H1 (cell line): ENCODE data around the gene ARL3. TPM values are rescaled to one million over a fixed set of nuclear protein-coding genes. Genes with fewer than 3 reads are reported as not detected.

ENCODE experiments used
- CBX5 ChIP-seq: fragments of 300-800, 300-1000 bp; sonication (generic); IDR thresholded peaks from 2 replicates; pipeline ENCODE4 v1.7.1; 2016; ENCODE audit warnings: antibody characterized with exemption, low read length, low read depth
- CEBPB ChIP-seq: IDR thresholded peaks from 2 replicates; pipeline ENCODE4 v1.6.1; 2012; ENCODE audit warnings: low read depth, low read length
- KDM4A ChIP-seq: IDR thresholded peaks from one replicate; pipeline ENCODE4 v1.7.1; 2012; ENCODE audit warnings: low read depth, mild to moderate bottlenecking, moderate library complexity, low read length, inconsistent platforms; ENCODE audit not compliant: severe bottlenecking
- POU5F1 ChIP-seq: IDR thresholded peaks from 2 replicates; pipeline ENCODE4 v1.6.1; 2011; ENCODE audit warnings: low read depth, mild to moderate bottlenecking, low read length, moderate library complexity
- SIX5 ChIP-seq: IDR thresholded peaks from 2 replicates; pipeline ENCODE4 v1.6.1; 2011; ENCODE audit warnings: mild to moderate bottlenecking, low read depth, low read length
- TAF1 ChIP-seq: IDR thresholded peaks from 2 replicates; pipeline ENCODE4 v1.6.1; 2011; ENCODE audit warnings: mild to moderate bottlenecking, low read depth, low read length
- polyA plus RNA-seq, 7 experiments: library from polyadenylated mRNA; depleted of rRNA in 3 of 7; stranded (reverse) in 5 of 7; unstranded in 2 of 7; fragments of >200 nt in 5 of 7; fragments of 200-250 nt in 2 of 7; gene quantifications; 1 replicate in 5 of 7; 2 replicates in 1 of 7; 4 replicates in 1 of 7; pipeline versions ENCODE4 v1.2.1 to v1.2.3, GENCODE V29; 2011 to 2013; ENCODE audit warnings: missing spikeins in 2 of 7, mixed read lengths in 2 of 7
- total RNA-seq: library from RNA; stranded (reverse); fragmentation: NEBNext Ultra II Directional; extraction: Animal tissue kit (Norgen Biotek cat#: 25700); gene quantifications from 2 replicates; pipeline ENCODE4 v1.2.1, GENCODE V29; 2021
- TF ChIP-seq, protein P1 (sequence below): fragments of 300-600 bp; sonication (generic); IDR thresholded peaks from 2 replicates; pipeline ENCODE4 v1.7.1; 2012; ENCODE audit warnings: low read length, moderate library complexity, mild to moderate bottlenecking, inconsistent platforms; ENCODE audit not compliant: insufficient replicate concordance
- TF ChIP-seq, protein P2 (sequence below), 3 experiments: IDR thresholded peaks; 1 replicate in 2 of 3; 2 replicates in 1 of 3; pipeline versions ENCODE4 v1.5.1 to v1.6.1; 2011; ENCODE audit warnings: low read length in 3 of 3, mild to moderate bottlenecking in 3 of 3, inconsistent platforms in 2 of 3, low read depth in 1 of 3, moderate library complexity in 1 of 3; ENCODE audit not compliant: insufficient read depth in 1 of 3; ENCODE audit errors: control extremely low read depth in 1 of 3

The ARL3 gene
- total and polyA plus RNA-seq, 2 of the 8 experiments (the other 6 are each of a cell fraction or from before 2014, with no cell fraction given) = 8.8 to 16.2 TPM

GRCh38 chr10:102743588-102744373 lies 29.6 kb upstream of the ARL3 start, which contains the start of gene WBP1L (continued):
- TF ChIP-seq, protein P1, sequence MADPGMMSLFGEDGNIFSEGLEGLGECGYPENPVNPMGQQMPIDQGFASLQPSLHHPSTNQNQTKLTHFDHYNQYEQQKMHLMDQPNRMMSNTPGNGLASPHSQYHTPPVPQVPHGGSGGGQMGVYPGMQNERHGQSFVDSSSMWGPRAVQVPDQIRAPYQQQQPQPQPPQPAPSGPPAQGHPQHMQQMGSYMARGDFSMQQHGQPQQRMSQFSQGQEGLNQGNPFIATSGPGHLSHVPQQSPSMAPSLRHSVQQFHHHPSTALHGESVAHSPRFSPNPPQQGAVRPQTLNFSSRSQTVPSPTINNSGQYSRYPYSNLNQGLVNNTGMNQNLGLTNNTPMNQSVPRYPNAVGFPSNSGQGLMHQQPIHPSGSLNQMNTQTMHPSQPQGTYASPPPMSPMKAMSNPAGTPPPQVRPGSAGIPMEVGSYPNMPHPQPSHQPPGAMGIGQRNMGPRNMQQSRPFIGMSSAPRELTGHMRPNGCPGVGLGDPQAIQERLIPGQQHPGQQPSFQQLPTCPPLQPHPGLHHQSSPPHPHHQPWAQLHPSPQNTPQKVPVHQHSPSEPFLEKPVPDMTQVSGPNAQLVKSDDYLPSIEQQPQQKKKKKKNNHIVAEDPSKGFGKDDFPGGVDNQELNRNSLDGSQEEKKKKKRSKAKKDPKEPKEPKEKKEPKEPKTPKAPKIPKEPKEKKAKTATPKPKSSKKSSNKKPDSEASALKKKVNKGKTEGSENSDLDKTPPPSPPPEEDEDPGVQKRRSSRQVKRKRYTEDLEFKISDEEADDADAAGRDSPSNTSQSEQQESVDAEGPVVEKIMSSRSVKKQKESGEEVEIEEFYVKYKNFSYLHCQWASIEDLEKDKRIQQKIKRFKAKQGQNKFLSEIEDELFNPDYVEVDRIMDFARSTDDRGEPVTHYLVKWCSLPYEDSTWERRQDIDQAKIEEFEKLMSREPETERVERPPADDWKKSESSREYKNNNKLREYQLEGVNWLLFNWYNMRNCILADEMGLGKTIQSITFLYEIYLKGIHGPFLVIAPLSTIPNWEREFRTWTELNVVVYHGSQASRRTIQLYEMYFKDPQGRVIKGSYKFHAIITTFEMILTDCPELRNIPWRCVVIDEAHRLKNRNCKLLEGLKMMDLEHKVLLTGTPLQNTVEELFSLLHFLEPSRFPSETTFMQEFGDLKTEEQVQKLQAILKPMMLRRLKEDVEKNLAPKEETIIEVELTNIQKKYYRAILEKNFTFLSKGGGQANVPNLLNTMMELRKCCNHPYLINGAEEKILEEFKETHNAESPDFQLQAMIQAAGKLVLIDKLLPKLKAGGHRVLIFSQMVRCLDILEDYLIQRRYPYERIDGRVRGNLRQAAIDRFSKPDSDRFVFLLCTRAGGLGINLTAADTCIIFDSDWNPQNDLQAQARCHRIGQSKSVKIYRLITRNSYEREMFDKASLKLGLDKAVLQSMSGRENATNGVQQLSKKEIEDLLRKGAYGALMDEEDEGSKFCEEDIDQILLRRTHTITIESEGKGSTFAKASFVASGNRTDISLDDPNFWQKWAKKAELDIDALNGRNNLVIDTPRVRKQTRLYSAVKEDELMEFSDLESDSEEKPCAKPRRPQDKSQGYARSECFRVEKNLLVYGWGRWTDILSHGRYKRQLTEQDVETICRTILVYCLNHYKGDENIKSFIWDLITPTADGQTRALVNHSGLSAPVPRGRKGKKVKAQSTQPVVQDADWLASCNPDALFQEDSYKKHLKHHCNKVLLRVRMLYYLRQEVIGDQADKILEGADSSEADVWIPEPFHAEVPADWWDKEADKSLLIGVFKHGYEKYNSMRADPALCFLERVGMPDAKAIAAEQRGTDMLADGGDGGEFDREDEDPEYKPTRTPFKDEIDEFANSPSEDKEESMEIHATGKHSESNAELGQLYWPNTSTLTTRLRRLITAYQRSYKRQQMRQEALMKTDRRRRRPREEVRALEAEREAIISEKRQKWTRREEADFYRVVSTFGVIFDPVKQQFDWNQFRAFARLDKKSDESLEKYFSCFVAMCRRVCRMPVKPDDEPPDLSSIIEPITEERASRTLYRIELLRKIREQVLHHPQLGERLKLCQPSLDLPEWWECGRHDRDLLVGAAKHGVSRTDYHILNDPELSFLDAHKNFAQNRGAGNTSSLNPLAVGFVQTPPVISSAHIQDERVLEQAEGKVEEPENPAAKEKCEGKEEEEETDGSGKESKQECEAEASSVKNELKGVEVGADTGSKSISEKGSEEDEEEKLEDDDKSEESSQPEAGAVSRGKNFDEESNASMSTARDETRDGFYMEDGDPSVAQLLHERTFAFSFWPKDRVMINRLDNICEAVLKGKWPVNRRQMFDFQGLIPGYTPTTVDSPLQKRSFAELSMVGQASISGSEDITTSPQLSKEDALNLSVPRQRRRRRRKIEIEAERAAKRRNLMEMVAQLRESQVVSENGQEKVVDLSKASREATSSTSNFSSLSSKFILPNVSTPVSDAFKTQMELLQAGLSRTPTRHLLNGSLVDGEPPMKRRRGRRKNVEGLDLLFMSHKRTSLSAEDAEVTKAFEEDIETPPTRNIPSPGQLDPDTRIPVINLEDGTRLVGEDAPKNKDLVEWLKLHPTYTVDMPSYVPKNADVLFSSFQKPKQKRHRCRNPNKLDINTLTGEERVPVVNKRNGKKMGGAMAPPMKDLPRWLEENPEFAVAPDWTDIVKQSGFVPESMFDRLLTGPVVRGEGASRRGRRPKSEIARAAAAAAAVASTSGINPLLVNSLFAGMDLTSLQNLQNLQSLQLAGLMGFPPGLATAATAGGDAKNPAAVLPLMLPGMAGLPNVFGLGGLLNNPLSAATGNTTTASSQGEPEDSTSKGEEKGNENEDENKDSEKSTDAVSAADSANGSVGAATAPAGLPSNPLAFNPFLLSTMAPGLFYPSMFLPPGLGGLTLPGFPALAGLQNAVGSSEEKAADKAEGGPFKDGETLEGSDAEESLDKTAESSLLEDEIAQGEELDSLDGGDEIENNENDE = no peak
- TF ChIP-seq CEBPB = no peak
- TF ChIP-seq CBX5 = no peak
- no peak for TF ChIP-seq KDM4A
- no peak for TF ChIP-seq POU5F1
- TF ChIP-seq TAF1 = 0 out of 2 replicates have a peak, but pooled peaks have one; percentile 18
- TF ChIP-seq, protein P2, sequence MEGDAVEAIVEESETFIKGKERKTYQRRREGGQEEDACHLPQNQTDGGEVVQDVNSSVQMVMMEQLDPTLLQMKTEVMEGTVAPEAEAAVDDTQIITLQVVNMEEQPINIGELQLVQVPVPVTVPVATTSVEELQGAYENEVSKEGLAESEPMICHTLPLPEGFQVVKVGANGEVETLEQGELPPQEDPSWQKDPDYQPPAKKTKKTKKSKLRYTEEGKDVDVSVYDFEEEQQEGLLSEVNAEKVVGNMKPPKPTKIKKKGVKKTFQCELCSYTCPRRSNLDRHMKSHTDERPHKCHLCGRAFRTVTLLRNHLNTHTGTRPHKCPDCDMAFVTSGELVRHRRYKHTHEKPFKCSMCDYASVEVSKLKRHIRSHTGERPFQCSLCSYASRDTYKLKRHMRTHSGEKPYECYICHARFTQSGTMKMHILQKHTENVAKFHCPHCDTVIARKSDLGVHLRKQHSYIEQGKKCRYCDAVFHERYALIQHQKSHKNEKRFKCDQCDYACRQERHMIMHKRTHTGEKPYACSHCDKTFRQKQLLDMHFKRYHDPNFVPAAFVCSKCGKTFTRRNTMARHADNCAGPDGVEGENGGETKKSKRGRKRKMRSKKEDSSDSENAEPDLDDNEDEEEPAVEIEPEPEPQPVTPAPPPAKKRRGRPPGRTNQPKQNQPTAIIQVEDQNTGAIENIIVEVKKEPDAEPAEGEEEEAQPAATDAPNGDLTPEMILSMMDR (IDR thresholded peaks at IDR 0.05; ENCODE audit: control extremely low read depth in 1 of 3, insufficient read depth in 1 of 3, low read depth in 1 of 3, low read length in 3 of 3) = no peak
- TF ChIP-seq SIX5 = peak; percentile 66
